ENCODE data around the gene NSG1.

NSG1 gene

GRCh38 chr4:4395371-4395770, 8.5 kb downstream of the NSG1 start:
- DNase-seq (ENCODE audit: low read depth in 1 of 2, low spot score in 1 of 2): no peak

- DNase-seq (ENCODE audit: low read depth in 1 of 2, low spot score in 1 of 2): no peak
These were observed 9.1 kb downstream of the NSG1 start for GRCh38 chr4:4395849-4396627.

- DNase-seq (ENCODE audit: low read depth in 1 of 2, low spot score in 1 of 2): no peak
These were observed 9.9 kb downstream of the NSG1 start for GRCh38 chr4:4396628-4397440.

- DNase-seq (ENCODE audit: low read depth in 1 of 2, low spot score in 1 of 2): no peak
These were observed 10.5 kb downstream of the NSG1 start for GRCh38 chr4:4397441-4397819.

- DNase-seq (ENCODE audit: low read depth in 1 of 2, low spot score in 1 of 2): no peak
These were observed 11.5 kb downstream of the NSG1 start for GRCh38 chr4:4398430-4398829.

- DNase-seq (ENCODE audit: low read depth in 1 of 2, low spot score in 1 of 2): no peak
These were observed 14.1 kb downstream of the NSG1 start for GRCh38 chr4:4401036-4401435.

- no peak for DNase-seq (ENCODE audit: low read depth in 1 of 2, low spot score in 1 of 2)
These were observed 16.1 kb downstream of the NSG1 start for GRCh38 chr4:4402966-4403365.

GRCh38 chr4:4405358-4405962, 18.6 kb downstream of the NSG1 start:
- no peak for DNase-seq (ENCODE audit: low read depth in 1 of 2, low spot score in 1 of 2)

GRCh38 chr4:4406455-4407298, 19.8 kb downstream of the NSG1 start:
- DNase-seq (ENCODE audit: low read depth in 1 of 2, low spot score in 1 of 2): no peak

GRCh38 chr4:4407299-4408131, 20.6 kb downstream of the NSG1 start:
- DNase-seq (ENCODE audit: low read depth in 1 of 2, low spot score in 1 of 2): no peak

GRCh38 chr4:4408132-4408523, 21.2 kb downstream of the NSG1 start:
- no peak for DNase-seq (ENCODE audit: low read depth in 1 of 2, low spot score in 1 of 2)

GRCh38 chr4:4408576-4409335, 21.9 kb downstream of the NSG1 start:
- DNase-seq (ENCODE audit: low read depth in 1 of 2, low spot score in 1 of 2): no peak

- no peak for DNase-seq (ENCODE audit: low read depth in 1 of 2, low spot score in 1 of 2)
These were observed 22.7 kb downstream of the NSG1 start for GRCh38 chr4:4409416-4410115.

- no peak for DNase-seq (ENCODE audit: low read depth in 1 of 2, low spot score in 1 of 2)
These were observed 23.4 kb downstream of the NSG1 start for GRCh38 chr4:4410271-4410670.

GRCh38 chr4:4411906-4412305, 25.0 kb downstream of the NSG1 start:
- no peak for DNase-seq (ENCODE audit: low read depth in 1 of 2, low spot score in 1 of 2)

GRCh38 chr4:4412641-4413372, 25.9 kb downstream of the NSG1 start:
- DNase-seq (ENCODE audit: low read depth in 1 of 2, low spot score in 1 of 2): no peak

- DNase-seq (ENCODE audit: low read depth in 1 of 2, low spot score in 1 of 2): no peak
These were observed 26.4 kb downstream of the NSG1 start for GRCh38 chr4:4413373-4413725.

- no peak for DNase-seq (ENCODE audit: low read depth in 1 of 2, low spot score in 1 of 2)
These were observed 26.9 kb downstream of the NSG1 start for GRCh38 chr4:4413806-4414205.

Data from activated CD4-positive, alpha-beta T cell treated with anti-CD3 and anti-CD28 coated beads, Interleukin-2, amount 50 U/mL, for 24 hours (primary cell).